Endodermal cell (in vitro differentiated cells): Measurements from ENCODE around the gene CACNG1. TPM values are rescaled to one million over a fixed set of nuclear protein-coding genes. Genes with fewer than 3 reads are reported as not detected.

Source experiments
- DNase-seq: peaks from one replicate; pipeline ENCODE4 v3.0.0-alpha.2; 2017
- H3K27ac ChIP-seq: 2 replicates; pipeline ENCODE4 v1.5.1; 2013; ENCODE audit warnings: mild to moderate bottlenecking, low read depth, low read length, moderate library complexity
- H3K27me3 ChIP-seq: 2 replicates; pipeline ENCODE4 v1.6.1; 2013; ENCODE audit warnings: mild to moderate bottlenecking, low read length, moderate library complexity; ENCODE audit not compliant: insufficient read depth, control insufficient read depth, poor library complexity, severe bottlenecking
- H3K36me3 ChIP-seq: 2 replicates; pipeline ENCODE4 v1.7.0; 2013; ENCODE audit warnings: mild to moderate bottlenecking, low read length, moderate library complexity; ENCODE audit not compliant: control insufficient read depth, insufficient read depth
- H3K4me1 ChIP-seq: one replicate; pipeline ENCODE4 v1.7.0; 2013; ENCODE audit warnings: low read length; ENCODE audit not compliant: control insufficient read depth, insufficient read depth
- H3K4me3 ChIP-seq: 2 replicates; pipeline ENCODE4 v1.5.1; 2013; ENCODE audit warnings: mild to moderate bottlenecking, low read length, moderate library complexity
- H3K9ac ChIP-seq: 2 replicates; pipeline ENCODE4 v1.6.1; 2013; ENCODE audit warnings: mild to moderate bottlenecking, low read length, moderate library complexity; ENCODE audit not compliant: poor library complexity, severe bottlenecking; ENCODE audit errors: extremely low read depth
- H3K9me3 ChIP-seq: 2 replicates; pipeline ENCODE4 v1.6.1; 2013; ENCODE audit warnings: mild to moderate bottlenecking, low read length, moderate library complexity; ENCODE audit not compliant: control insufficient read depth
- H3K27ac Mint-ChIP-seq: 2 replicates; pipeline ENCODE4 v1.8.0; 2020; ENCODE audit warnings: mixed read lengths
- H3K27me3 Mint-ChIP-seq: 2 replicates; pipeline ENCODE4 v1.8.0; 2021; ENCODE audit warnings: mild to moderate bottlenecking, mixed read lengths; ENCODE audit not compliant: insufficient read depth
- H3K36me3 Mint-ChIP-seq: 2 replicates; pipeline ENCODE4 v1.8.0; 2020; ENCODE audit warnings: low read depth, mixed read lengths
- H3K4me1 Mint-ChIP-seq: 2 replicates; pipeline ENCODE4 v1.8.0; 2020; ENCODE audit warnings: mixed read lengths
- H3K4me3 Mint-ChIP-seq: 2 replicates; pipeline ENCODE4 v1.8.0; 2020; ENCODE audit warnings: mild to moderate bottlenecking, moderate library complexity, mixed read lengths
- H3K9me3 Mint-ChIP-seq: 2 replicates; pipeline ENCODE4 v1.8.0; 2020; ENCODE audit warnings: mild to moderate bottlenecking, mixed read lengths
- CTCF ChIP-seq: fragments of 200-600 bp; sonication (generic); conservative IDR thresholded peaks from 2 replicates; pipeline ENCODE4 v1.5.0; 2021; ENCODE audit warnings: antibody characterized with exemption, mild to moderate bottlenecking
- whole genome bisulfite sequencing, 2 experiments: methylation state at CpG; one replicate each; pipeline versions ENCODE4 v1.1.5 to v1.1.7; 2013; ENCODE audit warnings: missing lambda C conversion rate in 2 of 2, mixed read lengths in 1 of 2; ENCODE audit not compliant: insufficient coverage in 1 of 2, insufficient read length in 1 of 2; 5-methylcytosine and 5-hydroxymethylcytosine counted together
- total RNA-seq, 2 donors: library from RNA; stranded (reverse); fragmentation: NEBNext Ultra II Directional in 1 of 2; extraction: Animal tissue kit (Norgen Biotek cat#: 25700) in 1 of 2; gene quantifications; 2 replicates in 1 of 2; 3 replicates in 1 of 2; pipeline ENCODE4 v1.2.1, GENCODE V29; 2021

The CACNG1 gene
- total RNA-seq, 2 donors from 2014 or later: not detected

GRCh38 chr17:67020293-67020766 is 24.0 kb upstream of the CACNG1 start:
- H3K9me3 ChIP-seq: no peaks in the 10 kb centered on the region
- H3K27me3 ChIP-seq: no peaks in the 10 kb centered on the region
- 91 to 92% methylated on average over 11 of the region's 11 CpGs for WGBS, 2 experiments
- H3K27ac ChIP-seq: no peak overlapping the region
- H3K27me3 Mint-ChIP-seq: no peaks in the 10 kb centered on the region
- no peak overlapping the region for H3K4me3 ChIP-seq
- no peaks in the 10 kb centered on the region for H3K36me3 Mint-ChIP-seq
- TF ChIP-seq CTCF: no peak
- H3K9ac ChIP-seq: no peak overlapping the region
- no peak overlapping the region for H3K4me3 Mint-ChIP-seq
- no peaks in the 10 kb centered on the region for H3K9me3 Mint-ChIP-seq
- DNase-seq: no peak
- H3K4me1 Mint-ChIP-seq: peaks cover 5% of the 10 kb centered on the region
- H3K4me1 ChIP-seq: no peaks in the 10 kb centered on the region
- no peaks in the 10 kb centered on the region for H3K36me3 ChIP-seq
- H3K27ac Mint-ChIP-seq: no peak overlapping the region

GRCh38 chr17:67021196-67021595 is 23.2 kb upstream of the CACNG1 start:
- no peak overlapping the region for H3K27ac Mint-ChIP-seq
- H3K4me3 Mint-ChIP-seq: no peak overlapping the region
- no peak for DNase-seq
- Histone ChIP-seq H3K27me3 (no peaks in the 10 kb centered on the region), H3K36me3 (no peaks in the 10 kb centered on the region), H3K4me1 (no peaks in the 10 kb centered on the region), H3K4me3 (no peak overlapping the region), H3K27ac (no peak overlapping the region), H3K9ac (no peak overlapping the region), H3K9me3 (no peaks in the 10 kb centered on the region)
- 82 to 88% methylated on average over 3 to 7 of the region's 7 CpGs for WGBS, 2 experiments
- H3K4me1 Mint-ChIP-seq: peaks cover 5% of the 10 kb centered on the region
- no peaks in the 10 kb centered on the region for H3K27me3 Mint-ChIP-seq
- H3K36me3 Mint-ChIP-seq: no peaks in the 10 kb centered on the region
- no peaks in the 10 kb centered on the region for H3K9me3 Mint-ChIP-seq
- TF ChIP-seq CTCF: no peak

- no peak overlapping the region for H3K9ac ChIP-seq
- no peak overlapping the region for H3K4me3 ChIP-seq
- H3K36me3 ChIP-seq: no peaks in the 10 kb centered on the region
- TF ChIP-seq CTCF: no peak
- Mint-ChIP-seq H3K9me3 (no peaks in the 10 kb centered on the region), H3K27me3 (no peaks in the 10 kb centered on the region), H3K4me3 (no peak overlapping the region), H3K4me1 (peaks cover 5% of the 10 kb centered on the region), H3K27ac (no peak overlapping the region), H3K36me3 (no peaks in the 10 kb centered on the region)
- no peak for DNase-seq
- H3K27ac ChIP-seq: no peak overlapping the region
- no peaks in the 10 kb centered on the region for H3K9me3 ChIP-seq
- no peaks in the 10 kb centered on the region for H3K27me3 ChIP-seq
- H3K4me1 ChIP-seq: no peaks in the 10 kb centered on the region
- 87 to 94% methylated on average over 7 to 16 of the region's 16 CpGs for WGBS, 2 experiments
Measured at GRCh38 chr17:67021743-67022450, 22.5 kb upstream of the CACNG1 start.
